ENCODE data around the gene ATF7IP2.

GRCh38 chr16:10494343-10495030, 108.6 kb downstream of the ATF7IP2 start:
- TF ChIP-seq ATF3 (CRISPR knock-in tag; conservative IDR thresholded peaks at IDR 0.05) = no peak
- TF ChIP-seq MAX (CRISPR knock-in tag; IDR thresholded peaks at IDR 0.05) = no peak
- TF ChIP-seq CTCF (IDR thresholded peaks at IDR 0.05) = no peak
- TF ChIP-seq ZNF281 (CRISPR knock-in tag; IDR thresholded peaks at IDR 0.05) = no peak
- no peak for TF ChIP-seq ATF2 (CRISPR knock-in tag; IDR thresholded peaks at IDR 0.05; ENCODE audit: borderline replicate concordance, low read depth)
- TF ChIP-seq ZNF263 (CRISPR knock-in tag; IDR thresholded peaks at IDR 0.05; ENCODE audit: low read depth) = no peak
- TF ChIP-seq SMAD4 (CRISPR knock-in tag; IDR thresholded peaks at IDR 0.05) = no peak
- TF ChIP-seq IRF2 (CRISPR knock-in tag; IDR thresholded peaks at IDR 0.05; ENCODE audit: borderline replicate concordance, low read depth) = no peak
- TF ChIP-seq EMX1 (CRISPR knock-in tag; IDR thresholded peaks at IDR 0.05) = no peak
- no peak for TF ChIP-seq ZNF121 (CRISPR knock-in tag; IDR thresholded peaks at IDR 0.05)
- no peak for TF ChIP-seq E2F5 (CRISPR knock-in tag; IDR thresholded peaks at IDR 0.05)
- no peak for TF ChIP-seq ZNF532 (CRISPR knock-in tag; IDR thresholded peaks at IDR 0.05; ENCODE audit: borderline replicate concordance)
